SK-N-SH (cell line): ENCODE data around the gene EXO5.

Experiments
- CTCF ChIP-seq: fragments of 200-600 bp; sonication (generic); IDR thresholded peaks from 2 replicates; pipeline ENCODE4 v1.6.1; 2017; ENCODE audit warnings: antibody characterized with exemption, mild to moderate bottlenecking, moderate library complexity
- EP300 ChIP-seq, 2 experiments: IDR thresholded peaks; 2 replicates each; pipeline versions ENCODE4 v1.4.0 to v1.6.1; 2012; ENCODE audit warnings: borderline replicate concordance in 1 of 2, low read depth in 1 of 2, low read length in 1 of 2
- GATA2 ChIP-seq: sonication (generic); formaldehyde crosslinking; IDR thresholded peaks from 2 replicates; pipeline ENCODE4 v1.5.0; 2020; ENCODE audit warnings: mild to moderate bottlenecking, missing genetic modification reagents
- MEF2A ChIP-seq: IDR thresholded peaks from 2 replicates; pipeline ENCODE4 v1.4.0; 2012; ENCODE audit warnings: low read depth, borderline replicate concordance
- RXRA ChIP-seq: IDR thresholded peaks from 2 replicates; pipeline ENCODE4 v1.4.0; 2012; ENCODE audit warnings: low read depth, mild to moderate bottlenecking, borderline replicate concordance
- SIN3A ChIP-seq: IDR thresholded peaks from 2 replicates; pipeline ENCODE4 v1.6.1; 2012; ENCODE audit warnings: low read depth, mild to moderate bottlenecking, low read length, moderate library complexity, borderline replicate concordance
- TF ChIP-seq, protein P1 (sequence below): fragments of 150-350 bp; IDR thresholded peaks from 2 replicates; pipeline ENCODE4 v1.6.1; 2017; ENCODE audit warnings: antibody characterized with exemption, low read length, low read depth, borderline replicate concordance

DNA sequence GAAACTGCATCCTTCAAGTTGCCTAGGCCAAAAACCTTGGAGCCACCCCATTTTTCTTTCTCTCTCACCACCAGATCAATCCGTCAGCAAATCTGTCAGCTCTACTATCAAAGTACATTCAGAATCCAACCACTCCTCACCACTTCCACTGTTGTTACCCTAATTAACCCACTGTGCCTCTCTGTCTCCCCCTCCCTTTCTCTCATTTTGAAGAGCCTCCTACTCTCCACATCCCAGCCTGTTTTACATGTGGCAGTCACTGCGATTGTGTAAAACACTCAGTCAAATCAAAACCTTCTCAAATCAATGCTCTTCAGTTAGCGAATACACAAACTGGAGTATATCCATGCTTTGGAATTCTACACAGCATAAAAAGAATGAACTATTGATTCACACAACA, 55.9 kb downstream of the EXO5 start:
- TF ChIP-seq MEF2A, result no peak
- TF ChIP-seq RXRA, result no peak
- TF ChIP-seq SIN3A, result no peak
- no peak for TF ChIP-seq GATA2 (CRISPR knock-in tag)
- no peak for TF ChIP-seq CTCF
- TF ChIP-seq EP300 (IDR thresholded peaks at IDR 0.05; ENCODE audit: borderline replicate concordance in 1 of 2, low read depth in 1 of 2, low read length in 1 of 2), result no peak
- TF ChIP-seq, protein P1, sequence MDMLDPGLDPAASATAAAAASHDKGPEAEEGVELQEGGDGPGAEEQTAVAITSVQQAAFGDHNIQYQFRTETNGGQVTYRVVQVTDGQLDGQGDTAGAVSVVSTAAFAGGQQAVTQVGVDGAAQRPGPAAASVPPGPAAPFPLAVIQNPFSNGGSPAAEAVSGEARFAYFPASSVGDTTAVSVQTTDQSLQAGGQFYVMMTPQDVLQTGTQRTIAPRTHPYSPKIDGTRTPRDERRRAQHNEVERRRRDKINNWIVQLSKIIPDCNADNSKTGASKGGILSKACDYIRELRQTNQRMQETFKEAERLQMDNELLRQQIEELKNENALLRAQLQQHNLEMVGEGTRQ, result no peak
